CD4-positive, alpha-beta memory T cell (primary cell): ENCODE data around the gene LDLRAD2. TPM values are rescaled to one million over a fixed set of nuclear protein-coding genes. Genes with fewer than 3 reads are reported as not detected.
"Not testable (repeated sequence)": the region's sequence is repeated elsewhere in the genome, so short reads cannot be mapped to it uniquely, and the experiment has no call there.

Experiments used
- CTCF ChIA-PET: fragments of 350-600 bp; sonication (Branson Sonifier 250); formaldehyde crosslinking; loops from one replicate; lab custom pipeline; 2021; ENCODE audit warnings: inconsistent platforms; ENCODE audit not compliant: partially characterized antibody; lab: Charles Lee
- POLR2A ChIA-PET: fragments of 350-600 bp; sonication (Branson Sonifier 250); formaldehyde crosslinking; loops from one replicate; lab custom pipeline; 2021; ENCODE audit not compliant: partially characterized antibody; lab: Charles Lee
- DNase-seq, 5 donors: peaks; one replicate each; pipeline versions ENCODE4 v3.0.0 to v3.0.0-alpha.2; 2020 to 2022; ENCODE audit warnings: mixed read lengths in 1 of 5
- H3K27ac ChIP-seq: one replicate; pipeline ENCODE4 v1.7.0; 2013; ENCODE audit warnings: low read depth, low read length
- H3K27me3 ChIP-seq: 2 replicates; pipeline ENCODE4 v1.7.0; 2013; ENCODE audit warnings: mild to moderate bottlenecking, low read length, moderate library complexity; ENCODE audit not compliant: insufficient read depth
- H3K36me3 ChIP-seq: 2 replicates; pipeline ENCODE4 v1.7.0; 2013; ENCODE audit warnings: mild to moderate bottlenecking, low read length, moderate library complexity; ENCODE audit not compliant: insufficient read depth
- H3K4me1 ChIP-seq: 2 replicates; pipeline ENCODE4 v1.7.0; 2013; ENCODE audit warnings: mild to moderate bottlenecking, low read length, moderate library complexity; ENCODE audit not compliant: insufficient read depth
- H3K4me3 ChIP-seq, 2 donors: one replicate each; pipeline ENCODE4 v1.7.0; 2013; ENCODE audit warnings: low read length in 2 of 2, mild to moderate bottlenecking in 1 of 2
- H3K9me3 ChIP-seq, 2 donors: one replicate each; pipeline ENCODE4 v1.7.0; 2013; ENCODE audit warnings: low read length in 2 of 2, control low read depth in 1 of 2; ENCODE audit not compliant: control insufficient read depth in 1 of 2
- H3K27ac Mint-ChIP-seq, 7 donors: one replicate each; pipeline ENCODE4 v1.8.0; 2020 to 2021; ENCODE audit warnings: mixed read lengths in 7 of 7, mild to moderate bottlenecking in 6 of 7, inconsistent platforms in 3 of 7, moderate library complexity in 3 of 7
- H3K27me3 Mint-ChIP-seq, 2 donors: one replicate each; pipeline ENCODE4 v1.8.0; 2020 to 2021; ENCODE audit warnings: mixed read lengths in 2 of 2
- H3K36me3 Mint-ChIP-seq, 2 donors: one replicate each; pipeline ENCODE4 v1.8.0; 2020 to 2021; ENCODE audit warnings: mixed read lengths in 2 of 2, inconsistent platforms in 1 of 2, mild to moderate bottlenecking in 1 of 2
- H3K4me1 Mint-ChIP-seq, 4 donors: one replicate each; pipeline ENCODE4 v1.8.0; 2020 to 2021; ENCODE audit warnings: mixed read lengths in 4 of 4, mild to moderate bottlenecking in 1 of 4
- H3K4me3 Mint-ChIP-seq, 8 donors: one replicate each; pipeline ENCODE4 v1.8.0; 2020 to 2021; ENCODE audit warnings: mixed read lengths in 8 of 8, mild to moderate bottlenecking in 7 of 8, moderate library complexity in 6 of 8, inconsistent platforms in 3 of 8
- H3K9me3 Mint-ChIP-seq, 8 donors: one replicate each; pipeline ENCODE4 v1.8.0; 2020 to 2021; ENCODE audit warnings: mixed read lengths in 8 of 8, mild to moderate bottlenecking in 5 of 8, inconsistent platforms in 3 of 8, moderate library complexity in 1 of 8
- intact Hi-C: fragments of 100-400 bp; cut with micrococcal nuclease; formaldehyde crosslinking; loops from one replicate; pipeline ENCODE4 v1.15.1; 2023
- polyA plus RNA-seq, 2 donors: library from polyadenylated mRNA; unstranded; fragments of 300-500 nt; fragmentation: Illumina TruSeq; gene quantifications; one replicate each; pipeline ENCODE4 v1.2.3, GENCODE V29; 2021
- total RNA-seq, 2 experiments: library from RNA; stranded (reverse); gene quantifications; one replicate each; pipeline ENCODE4 v1.2.3, GENCODE V29; 2021

LDLRAD2 gene
- total and polyA plus RNA-seq, 4 experiments from 2014 or later = not detected

DNA sequence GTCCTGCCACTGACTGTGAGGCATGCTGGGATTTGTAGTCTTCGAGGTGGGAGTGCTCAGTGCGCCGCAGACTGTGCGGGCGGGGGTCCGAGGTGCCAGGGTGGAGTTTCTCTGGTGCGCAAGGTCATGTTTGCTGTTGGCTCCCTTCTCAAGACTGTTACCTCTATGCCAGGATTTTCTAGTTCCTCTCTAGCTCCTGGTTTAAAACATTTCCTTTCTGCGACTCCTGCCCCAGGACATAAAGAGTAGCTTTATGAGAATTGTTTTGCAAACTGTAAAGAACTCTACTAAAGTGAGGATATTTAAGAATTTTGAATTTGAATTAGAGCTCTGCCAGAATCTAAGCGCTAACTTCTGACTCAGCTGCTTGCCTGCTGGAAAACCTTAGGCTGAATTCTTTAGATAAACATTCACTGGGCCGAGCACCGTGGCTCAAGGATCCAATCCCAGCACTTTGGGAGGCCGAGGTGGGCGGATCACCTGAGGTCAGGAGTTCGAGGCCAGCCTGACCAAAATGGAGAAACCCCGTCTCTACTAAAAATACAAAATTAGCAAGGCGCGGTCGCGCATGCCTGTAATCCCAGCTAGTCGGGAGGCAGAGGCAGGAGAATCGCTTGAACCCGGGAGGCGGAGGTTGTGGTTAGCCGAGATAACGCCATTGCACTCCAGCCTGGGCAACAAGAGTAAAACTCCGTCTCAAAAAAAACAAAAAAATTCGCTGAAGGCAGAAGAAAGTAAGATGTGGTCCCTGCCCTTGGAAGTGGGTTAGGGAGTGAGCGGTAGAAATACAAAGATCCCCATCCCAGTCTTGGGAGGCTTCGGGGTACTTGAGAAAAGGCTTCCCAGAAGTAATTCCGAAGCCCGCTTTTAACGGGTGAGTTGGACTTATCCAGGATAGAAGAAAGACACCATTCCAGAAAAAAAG is 28.1 kb upstream of the LDLRAD2 start:
- H3K9me3 ChIP-seq = no peaks in the 10 kb centered on the region
- H3K27me3 ChIP-seq = no peaks in the 10 kb centered on the region
- H3K27ac ChIP-seq = peak overlapping the region; percentile 99
- peak overlapping the region; percentile 47 to 97 for H3K4me3 ChIP-seq
- Mint-ChIP-seq H3K4me1 (peaks cover 19 to 37% (median 28%) of the 10 kb centered on the region in 4 donors), H3K36me3 (peaks cover 0 to 18% of the 10 kb centered on the region in 2 donors), H3K9me3 (peaks cover 0 to 4% (median 0%) of the 10 kb centered on the region in 8 donors), H3K27me3 (peaks cover 2 to 6% of the 10 kb centered on the region in 2 donors), H3K27ac (peak overlapping the region; percentile 100), H3K4me3 (peak overlapping the region; percentile 92 to 99 (median 97))
- intact Hi-C loops = loop anchor here (1.0 to 5.0 kb wide), 3 partner anchors 127 to 268 kb away; partner anchors contain the start of gene CDC42
- ChIA-PET POLR2A (interaction anchor here (0.9 to 3.7 kb wide), 8 partner anchors 10 to 309 kb away, joined by 3 to 52 read pairs (median 12); partner anchors contain the start of gene CDC42), CTCF (interaction anchor here (2.4 kb wide), 1 partner anchor 240 kb away, joined by 9 read pairs; no protein-coding TSS in a partner anchor)
- no peaks in the 10 kb centered on the region for H3K36me3 ChIP-seq
- no peak for DNase-seq
- peaks cover 31% of the 10 kb centered on the region for H3K4me1 ChIP-seq

DNA sequence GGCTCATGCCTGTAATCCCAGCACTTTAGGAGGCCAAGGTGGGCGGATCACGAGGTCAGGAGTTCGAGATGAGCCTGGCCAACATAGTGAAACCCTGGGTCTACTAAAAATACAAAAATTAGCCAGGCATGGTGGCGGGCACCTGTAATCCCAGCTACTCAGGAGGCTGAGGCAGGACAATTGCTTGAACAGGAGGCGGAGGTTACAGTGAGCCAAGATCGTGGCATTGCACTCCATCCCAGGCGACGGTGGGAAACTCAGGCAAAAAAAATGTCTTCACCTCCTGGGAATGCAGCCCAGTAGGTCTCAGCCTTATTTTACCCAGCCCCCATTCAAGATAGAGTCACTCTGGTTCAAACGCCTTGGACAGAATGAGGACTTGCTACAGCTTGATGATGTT is 26.3 kb upstream of the LDLRAD2 start:
- H3K27ac ChIP-seq, H3K9me3 ChIP-seq, DNase-seq, H3K9me3 Mint-ChIP-seq, H3K27me3 ChIP-seq, H3K36me3 ChIP-seq, intact Hi-C loops, H3K4me3 ChIP-seq, H3K27me3 Mint-ChIP-seq, CTCF ChIA-PET: not testable (repeated sequence)
- peak overlapping the region in 1 of 7 donors; percentile 42 for H3K27ac Mint-ChIP-seq
- peaks cover 15% of the 10 kb centered on the region for H3K4me1 ChIP-seq
- peak overlapping the region in 1 of 8 donors; percentile 28 for H3K4me3 Mint-ChIP-seq
- peaks cover 7 to 22% (median 13%) of the 10 kb centered on the region in 4 donors for H3K4me1 Mint-ChIP-seq
- H3K36me3 Mint-ChIP-seq = peaks cover 0 to 16% of the 10 kb centered on the region in 2 donors
- POLR2A ChIA-PET = interaction anchor here (0.7 kb wide), 1 partner anchor 497 kb away, joined by 4 read pairs; no protein-coding TSS in a partner anchor

DNA sequence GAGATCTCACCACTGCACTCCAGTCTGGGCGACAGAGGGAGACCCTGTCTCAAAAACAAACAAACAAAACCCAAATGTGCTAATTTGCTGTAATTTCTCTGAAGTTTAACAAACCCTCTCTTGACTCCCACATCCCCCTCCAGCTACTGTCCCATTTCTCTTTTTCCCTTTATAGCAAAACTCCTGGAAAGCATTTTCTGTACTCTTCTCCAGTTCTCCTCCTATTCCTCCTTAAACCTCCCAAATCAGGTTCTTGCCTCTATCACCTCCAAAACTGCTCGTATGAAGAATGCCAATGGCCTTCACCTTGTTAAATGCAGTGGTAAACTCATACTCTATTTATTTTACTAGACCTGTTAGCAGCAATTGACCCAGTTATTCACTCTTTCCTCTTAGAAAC is 25.4 kb upstream of the LDLRAD2 start:
- Histone ChIP-seq H3K27me3 (no peaks in the 10 kb centered on the region), H3K9me3 (no peaks in the 10 kb centered on the region), H3K4me3 (no peak overlapping the region), H3K36me3 (no peaks in the 10 kb centered on the region), H3K4me1 (peaks cover 9% of the 10 kb centered on the region), H3K27ac (no peak overlapping the region)
- POLR2A ChIA-PET = no interaction called here
- no peak for DNase-seq
- peaks cover 0 to 16% of the 10 kb centered on the region in 2 donors for H3K36me3 Mint-ChIP-seq
- H3K27ac Mint-ChIP-seq = peak overlapping the region in 2 of 7 donors; percentile 1 to 37
- H3K27me3 Mint-ChIP-seq = peaks cover 2 to 6% of the 10 kb centered on the region in 2 donors
- intact Hi-C loops = no loop called here
- no peak overlapping the region for H3K4me3 Mint-ChIP-seq
- H3K9me3 Mint-ChIP-seq = peaks cover 0 to 4% (median 0%) of the 10 kb centered on the region in 8 donors
- CTCF ChIA-PET = no interaction called here
- H3K4me1 Mint-ChIP-seq = peaks cover 9 to 20% (median 14%) of the 10 kb centered on the region in 4 donors

DNA sequence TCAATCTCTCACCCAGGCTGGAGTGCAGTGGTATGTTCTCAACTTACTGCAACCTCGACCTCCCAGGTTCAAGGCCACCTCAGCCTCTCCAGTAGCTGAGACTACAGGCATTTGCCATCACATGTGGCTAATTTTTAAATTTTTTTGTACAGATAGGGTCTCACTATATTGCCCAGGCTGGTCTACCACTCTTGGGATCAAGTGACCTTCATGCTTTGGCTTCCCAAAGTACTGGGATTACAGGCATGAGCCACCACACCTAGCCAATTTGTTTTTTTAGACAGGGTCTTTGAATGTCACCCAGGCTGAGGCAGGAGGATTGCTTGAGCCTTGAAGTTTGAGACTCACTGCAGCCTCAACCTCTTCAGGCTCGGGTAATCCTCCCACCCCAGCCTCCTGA is 19.0 kb upstream of the LDLRAD2 start:
- POLR2A ChIA-PET = no interaction called here
- intact Hi-C loops = no loop called here
- no peak overlapping the region for H3K27ac Mint-ChIP-seq

DNA sequence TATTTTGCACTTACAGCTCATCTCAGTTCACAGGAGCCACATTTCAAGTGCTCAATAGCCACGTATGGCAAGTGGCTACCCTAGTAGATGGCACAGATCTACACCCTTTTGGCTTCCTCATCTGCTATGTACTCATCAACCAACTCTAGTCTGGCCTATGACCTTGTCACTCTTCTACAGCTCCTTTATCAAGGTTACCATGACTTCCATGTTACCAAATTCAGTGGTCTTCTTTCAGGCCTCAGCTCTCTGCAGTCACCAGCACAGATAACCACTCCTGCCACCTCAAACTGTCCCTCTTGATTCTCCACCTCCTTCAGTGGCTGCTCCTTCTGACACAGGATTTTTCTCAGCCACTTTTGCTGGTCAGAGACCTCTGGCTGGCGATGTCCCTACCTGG is 17.4 kb upstream of the LDLRAD2 start:
- DNase-seq = no peak
- Histone ChIP-seq H3K9me3 (no peaks in the 10 kb centered on the region), H3K27me3 (no peaks in the 10 kb centered on the region), H3K4me3 (no peak overlapping the region), H3K4me1 (no peaks in the 10 kb centered on the region), H3K36me3 (no peaks in the 10 kb centered on the region), H3K27ac (no peak overlapping the region)
- intact Hi-C loops = no loop called here
- ChIA-PET CTCF (interaction anchor here (1.1 kb wide), 1 partner anchor 139 kb away, joined by 3 read pairs; no protein-coding TSS in a partner anchor), POLR2A (interaction anchor here (0.8 kb wide), 1 partner anchor 11 kb away, joined by 3 read pairs; no protein-coding TSS in a partner anchor)
- Mint-ChIP-seq H3K27ac (no peak overlapping the region), H3K4me3 (no peak overlapping the region), H3K4me1 (peaks cover 0 to 3% (median 3%) of the 10 kb centered on the region in 4 donors), H3K36me3 (no peaks in the 10 kb centered on the region), H3K27me3 (peaks cover 0 to 1% of the 10 kb centered on the region in 2 donors), H3K9me3 (peaks cover 0 to 9% (median 1%) of the 10 kb centered on the region in 8 donors)

More for the DNA sequence above, 19.0 kb upstream of the LDLRAD2 start:
- H3K27ac ChIP-seq = no peak overlapping the region
- no peaks in the 10 kb centered on the region for H3K27me3 ChIP-seq
- Mint-ChIP-seq H3K4me3 (no peak overlapping the region), H3K36me3 (no peaks in the 10 kb centered on the region), H3K27me3 (peaks cover 3% of the 10 kb centered on the region in 2 donors), H3K9me3 (peaks cover 0 to 9% (median 1%) of the 10 kb centered on the region in 8 donors), H3K4me1 (peaks cover 0 to 3% (median 3%) of the 10 kb centered on the region in 4 donors)
- no peaks in the 10 kb centered on the region for H3K4me1 ChIP-seq
- DNase-seq = no peak
- no peaks in the 10 kb centered on the region for H3K36me3 ChIP-seq
- H3K9me3 ChIP-seq = no peaks in the 10 kb centered on the region
- H3K4me3 ChIP-seq = no peak overlapping the region
- CTCF ChIA-PET = no interaction called here

DNA sequence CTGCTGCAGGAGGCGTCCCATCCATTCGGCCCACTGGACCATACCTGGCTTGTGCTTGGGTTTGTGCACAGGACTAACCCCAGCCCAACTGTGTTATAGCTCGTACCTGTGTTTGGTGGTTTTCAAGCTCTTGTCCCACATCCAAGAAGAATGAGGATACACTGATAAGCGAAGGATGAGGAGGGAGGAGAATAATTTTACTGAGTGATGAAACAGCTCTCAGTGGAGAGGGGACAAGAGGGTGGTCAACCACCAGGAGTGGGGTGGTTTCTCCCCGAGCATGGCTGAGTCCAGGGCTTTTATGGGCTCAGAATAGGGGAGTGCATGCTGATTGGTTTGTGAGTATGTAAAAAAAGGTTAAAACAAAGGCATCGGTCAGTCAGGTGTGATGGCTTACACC is 17.0 kb upstream of the LDLRAD2 start:
- Mint-ChIP-seq H3K4me1 (peaks cover 0 to 3% (median 3%) of the 10 kb centered on the region in 4 donors), H3K9me3 (peaks cover 0 to 9% (median 1%) of the 10 kb centered on the region in 8 donors), H3K4me3 (no peak overlapping the region), H3K27me3 (peaks cover 0 to 1% of the 10 kb centered on the region in 2 donors), H3K27ac (no peak overlapping the region), H3K36me3 (no peaks in the 10 kb centered on the region)
- no peaks in the 10 kb centered on the region for H3K36me3 ChIP-seq
- H3K27ac ChIP-seq = no peak overlapping the region
- CTCF ChIA-PET = interaction anchor here (1.1 kb wide), 1 partner anchor 139 kb away, joined by 3 read pairs; no protein-coding TSS in a partner anchor
- POLR2A ChIA-PET = no interaction called here
- H3K4me3 ChIP-seq = no peak overlapping the region
- DNase-seq = no peak
- H3K27me3 ChIP-seq = no peaks in the 10 kb centered on the region
- H3K9me3 ChIP-seq = no peaks in the 10 kb centered on the region
- intact Hi-C loops = no loop called here
- no peaks in the 10 kb centered on the region for H3K4me1 ChIP-seq

DNA sequence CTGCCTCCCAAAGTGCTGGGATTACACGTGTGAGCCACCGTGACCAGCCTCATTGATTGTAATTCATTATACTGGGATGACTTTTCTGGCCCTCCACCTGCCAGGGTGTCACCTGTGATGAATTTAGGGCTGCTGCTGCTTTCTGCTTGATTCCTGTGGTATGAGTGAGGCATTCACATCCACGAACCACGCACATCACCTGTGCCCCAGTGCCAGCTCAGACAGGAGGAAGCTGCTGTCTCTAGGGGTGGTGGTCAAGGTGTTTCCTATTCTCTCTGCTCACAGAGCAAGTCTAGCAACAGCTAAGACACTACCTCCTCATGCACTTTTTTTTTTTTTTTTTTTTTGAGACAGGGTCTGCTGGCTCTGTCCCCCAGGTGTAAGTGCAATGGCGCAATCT is 12.3 kb upstream of the LDLRAD2 start:
- H3K27ac ChIP-seq = no peak overlapping the region
- peaks cover 0 to 3% of the 10 kb centered on the region in 2 donors for H3K27me3 Mint-ChIP-seq

More for the DNA sequence above, 12.3 kb upstream of the LDLRAD2 start:
- Histone ChIP-seq H3K9me3 (no peaks in the 10 kb centered on the region), H3K4me1 (no peaks in the 10 kb centered on the region), H3K27me3 (no peaks in the 10 kb centered on the region), H3K36me3 (no peaks in the 10 kb centered on the region), H3K4me3 (no peak overlapping the region)
- Mint-ChIP-seq H3K4me3 (no peak overlapping the region), H3K4me1 (peaks cover 0 to 2% (median 0%) of the 10 kb centered on the region in 4 donors), H3K36me3 (no peaks in the 10 kb centered on the region), H3K27ac (no peak overlapping the region), H3K9me3 (peaks cover 0 to 6% (median 1%) of the 10 kb centered on the region in 8 donors)
- DNase-seq = no peak
- intact Hi-C loops = no loop called here
- CTCF ChIA-PET = no interaction called here
- POLR2A ChIA-PET = no interaction called here
